Measurements from ENCODE around the gene CRNN. TPM values are rescaled to one million over a fixed set of nuclear protein-coding genes. Genes with fewer than 3 reads are reported as not detected.

Gene CRNN
- total RNA-seq, 1 donor from 2014 or later = not detected

DNA sequence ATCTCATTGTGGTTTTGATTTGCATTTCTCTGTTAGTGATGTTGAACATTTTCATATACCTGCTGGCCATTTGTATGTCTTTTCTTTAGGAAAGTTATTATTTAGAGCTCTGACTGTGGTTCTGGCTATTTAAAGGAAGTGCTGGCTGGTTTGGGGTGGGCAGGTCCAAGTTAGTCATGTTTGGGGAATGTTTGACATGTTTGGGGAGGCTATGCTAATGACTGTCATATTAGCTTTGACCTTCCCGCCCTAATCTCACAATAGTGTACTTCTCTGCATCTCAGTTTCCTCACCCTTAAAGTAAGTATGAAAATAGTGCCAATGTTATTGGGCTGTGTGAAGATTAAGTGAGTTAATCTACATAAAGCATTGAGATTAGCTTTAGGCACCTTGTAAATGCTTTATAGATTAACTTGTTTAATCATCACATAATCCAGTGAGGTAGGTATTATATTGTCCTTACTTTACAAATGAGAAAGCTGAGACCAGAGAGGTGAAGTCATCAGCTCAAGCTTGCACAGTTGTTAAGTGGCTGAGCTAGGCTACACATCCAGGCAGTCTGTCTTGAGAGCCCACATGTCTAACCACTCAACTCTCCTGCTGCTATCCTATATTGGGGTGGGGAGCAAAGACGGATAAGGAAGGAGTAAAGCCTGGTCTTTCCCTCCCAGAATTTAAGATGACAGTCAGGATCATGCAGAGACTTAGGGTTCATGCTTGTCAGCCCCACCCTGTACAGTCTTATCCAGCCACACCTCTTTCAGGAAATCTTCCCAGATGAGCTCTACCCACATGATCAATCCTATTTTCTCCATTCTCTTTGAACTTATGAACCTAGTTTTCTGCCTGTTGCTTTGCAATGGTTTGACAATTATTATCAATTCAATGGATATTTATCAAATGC is 22.8 kb upstream of the CRNN start:
- ATAC-seq = no peak
- intact Hi-C loops (cut with micrococcal nuclease) = no loop called here

DNA sequence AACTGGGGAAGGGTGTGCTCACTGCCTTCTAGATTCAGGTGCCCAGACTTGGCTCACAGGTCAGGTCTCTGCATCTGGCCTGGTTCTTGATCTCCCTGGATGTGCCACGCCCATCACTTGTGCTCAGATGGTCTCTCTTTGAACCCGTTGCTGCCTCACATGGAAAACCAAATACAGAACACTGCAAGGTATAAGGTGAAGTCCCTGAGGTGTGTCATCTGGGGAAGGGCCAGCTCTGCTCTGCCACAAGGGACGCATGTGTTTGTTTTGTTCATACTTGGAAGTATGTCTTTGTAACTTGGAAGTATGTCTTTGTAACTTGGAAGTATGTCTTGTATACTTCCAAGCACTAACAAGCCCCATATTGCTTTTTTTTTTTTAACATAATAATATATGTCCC is 13.4 kb upstream of the CRNN start:
- intact Hi-C loops (cut with micrococcal nuclease) = no loop called here
- DNase-seq (no peak), ATAC-seq (no peak)

More for the DNA sequence above, 22.8 kb upstream of the CRNN start:
- DNase-seq = no peak

- intact Hi-C loops (cut with micrococcal nuclease) = no loop called here
- ATAC-seq (no peak), DNase-seq (no peak)
Measured at GRCh38 chr1:152426731-152427130, 12.7 kb upstream of the CRNN start.

GRCh38 chr1:152419917-152420316 is 5.9 kb upstream of the CRNN start:
- DNase-seq (no peak), ATAC-seq (no peak)
- intact Hi-C loops (cut with micrococcal nuclease) = no loop called here

- DNase-seq (no peak), ATAC-seq (no peak)
- intact Hi-C loops (cut with micrococcal nuclease) = no loop called here
Measured at GRCh38 chr1:152415454-152416227, 1.6 kb upstream of the CRNN start.

DNA sequence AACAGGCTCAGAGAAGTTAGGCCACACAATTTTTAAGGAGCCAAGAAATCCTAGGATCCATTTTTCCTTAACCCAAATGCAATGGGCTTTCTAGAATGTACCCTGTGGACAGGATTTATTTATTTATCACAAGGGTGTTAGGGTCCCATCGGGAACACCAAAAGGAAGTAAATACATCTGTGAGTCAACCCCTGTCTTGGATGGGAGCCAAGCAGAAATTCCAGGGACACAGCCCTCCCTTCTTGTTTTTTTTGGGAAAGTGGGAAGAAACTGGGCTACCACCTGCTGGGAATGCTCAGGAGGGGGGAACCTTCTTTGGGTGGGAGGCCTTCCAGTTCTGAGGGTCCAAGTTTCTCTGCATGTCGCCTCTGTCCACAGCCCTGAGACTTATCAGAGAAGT is 1.3 kb downstream of the CRNN start:
- DNase-seq (no peak), ATAC-seq (no peak)
- intact Hi-C loops (cut with micrococcal nuclease) = no loop called here

GRCh38 chr1:152411134-152411533 is 2.9 kb downstream of the CRNN start:
- intact Hi-C loops (cut with micrococcal nuclease) = no loop called here
- no peak for ATAC-seq
- no peak for DNase-seq

DNA sequence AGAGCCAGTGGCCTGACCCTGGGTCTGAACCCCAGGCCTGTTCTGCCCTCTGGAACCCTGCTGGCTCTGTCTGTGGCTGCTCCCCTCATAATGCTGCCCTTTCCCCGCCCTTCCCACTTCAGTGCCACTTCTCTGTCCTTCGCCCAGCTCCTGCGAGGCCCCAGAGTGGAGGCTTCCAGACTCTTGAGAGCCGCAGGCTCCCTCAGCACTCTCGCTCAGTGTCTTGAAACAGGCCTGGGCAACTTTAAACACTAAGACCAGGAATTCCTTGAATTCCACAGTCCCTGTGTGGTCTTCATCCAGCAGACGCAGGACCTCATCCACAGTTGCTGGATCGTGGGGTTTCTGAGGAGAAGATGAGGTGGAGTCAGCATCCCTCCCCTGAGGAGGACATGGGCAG is 3.5 kb downstream of the CRNN start:
- intact Hi-C loops (cut with micrococcal nuclease) = no loop called here
- DNase-seq = no peak
- ATAC-seq = no peak

DNA sequence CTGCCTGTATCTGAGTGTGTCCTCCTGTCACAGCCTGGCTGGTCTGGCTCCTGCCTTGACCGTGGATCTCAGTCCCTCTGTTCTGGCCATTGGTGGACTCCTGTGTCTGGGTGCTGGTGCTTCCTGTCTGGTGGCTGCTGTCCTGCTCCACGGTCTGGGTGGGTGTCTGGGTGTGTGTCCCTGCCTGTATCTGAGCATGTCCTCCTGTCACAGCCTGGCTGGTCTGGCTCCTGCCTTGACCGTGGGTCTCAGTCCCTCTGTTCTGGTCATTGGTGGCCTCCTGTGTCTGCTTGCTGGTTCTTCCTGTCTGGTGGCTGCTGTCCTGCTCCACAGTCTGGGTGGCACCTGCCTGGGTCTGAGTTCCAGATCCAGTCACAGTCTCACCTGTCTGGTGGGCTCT is 4.0 kb downstream of the CRNN start:
- DNase-seq (no peak), ATAC-seq (no peak)
- intact Hi-C loops (cut with micrococcal nuclease) = no loop called here

- intact Hi-C loops (cut with micrococcal nuclease) = no loop called here
- ATAC-seq (no peak), DNase-seq (no peak)
Measured at GRCh38 chr1:152408664-152409063, 5.4 kb downstream of the CRNN start.

DNA sequence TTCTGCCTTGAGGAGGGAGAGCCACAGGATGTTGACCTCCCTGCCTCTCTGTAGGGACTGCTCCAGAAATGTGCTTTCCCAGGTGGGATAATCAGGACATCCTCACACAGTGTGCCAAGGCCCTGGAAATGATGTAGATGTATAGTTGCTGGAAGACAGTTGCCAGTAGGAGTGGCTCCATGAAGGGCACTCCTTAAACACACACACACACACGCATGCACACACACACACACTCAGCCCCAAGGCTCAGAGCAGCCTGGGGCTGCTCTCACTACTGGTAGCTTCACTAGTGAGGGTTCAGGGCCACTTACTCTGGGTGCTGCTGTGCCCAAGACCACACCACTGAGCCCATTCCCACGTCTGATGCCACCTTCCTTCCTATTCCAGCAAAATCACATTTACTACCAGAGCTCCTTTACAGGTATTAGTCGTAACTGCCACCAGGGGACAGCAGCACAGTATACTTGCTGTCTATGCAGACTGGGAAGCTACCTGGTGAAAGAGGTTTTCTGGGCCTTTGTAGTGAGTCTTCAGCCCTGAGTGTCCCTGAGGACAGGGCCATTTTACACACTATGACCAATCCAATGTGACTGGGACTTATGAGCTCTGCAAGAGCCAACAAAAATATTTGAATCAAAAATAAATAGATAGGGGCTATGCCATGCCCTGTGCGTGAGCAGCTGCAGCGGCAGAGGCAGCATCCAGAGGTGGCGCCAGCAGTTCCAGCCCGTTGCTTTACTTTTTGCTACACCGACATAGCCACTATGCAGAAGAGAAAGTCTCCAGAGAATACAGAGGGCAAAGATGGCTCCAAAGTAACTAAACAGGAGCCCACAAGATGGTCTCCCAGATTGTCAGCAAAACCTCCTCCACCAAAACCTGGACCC is 15.0 kb downstream of the CRNN start:
- ATAC-seq (no peak), DNase-seq (no peak)
- intact Hi-C loops (cut with micrococcal nuclease) = no loop called here

- intact Hi-C loops (cut with micrococcal nuclease) = no loop called here
- DNase-seq (no peak), ATAC-seq (no peak)
Measured at GRCh38 chr1:152397474-152397873, 16.6 kb downstream of the CRNN start.

DNA sequence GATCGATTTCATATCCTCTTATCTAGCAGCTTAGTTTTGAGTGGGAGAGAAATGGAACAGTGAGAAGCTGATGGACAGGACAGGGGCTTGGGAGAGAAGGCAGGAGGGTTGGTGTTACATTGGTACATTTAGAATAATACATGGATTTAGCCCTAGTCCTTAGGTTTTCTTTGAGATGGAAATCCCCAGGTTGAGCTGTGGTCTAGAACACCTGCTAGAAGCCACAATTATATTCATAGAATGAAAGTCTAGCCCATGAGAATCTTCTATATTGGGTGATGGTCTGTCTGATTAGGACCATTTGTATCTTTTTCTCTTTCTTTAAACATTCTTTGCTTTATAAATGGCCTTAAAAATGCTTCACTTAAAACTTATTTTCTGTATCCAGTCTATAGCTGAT is 19.9 kb downstream of the CRNN start:
- intact Hi-C loops (cut with micrococcal nuclease) = no loop called here
- no peak for DNase-seq
- ATAC-seq = no peak

GRCh38 chr1:152392909-152393308 is 21.2 kb downstream of the CRNN start:
- intact Hi-C loops (cut with micrococcal nuclease) = no loop called here
- no peak for ATAC-seq
- no peak for DNase-seq

- DNase-seq (no peak), ATAC-seq (no peak)
- intact Hi-C loops (cut with micrococcal nuclease) = no loop called here
Measured at GRCh38 chr1:152388889-152389288, 25.2 kb downstream of the CRNN start.

DNA sequence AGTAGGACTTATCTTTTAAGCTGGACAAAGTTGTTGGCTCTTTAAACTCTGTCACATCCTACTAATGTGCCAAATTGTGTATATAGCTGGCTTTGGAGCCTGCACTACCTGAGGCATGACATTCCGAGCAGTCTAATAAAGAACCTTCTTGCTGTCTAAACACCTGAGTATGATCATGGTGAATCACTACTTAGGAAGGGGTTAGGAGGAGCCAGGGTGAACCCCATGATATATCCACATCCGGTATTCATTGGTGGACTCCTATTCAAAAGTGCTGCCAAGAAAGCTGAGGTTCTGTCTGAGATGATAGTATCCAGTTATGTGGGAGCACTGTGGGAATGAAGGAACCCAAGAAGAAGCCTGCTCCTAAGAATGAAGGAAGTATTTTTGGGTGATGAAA is 27.1 kb downstream of the CRNN start:
- ATAC-seq = no peak
- no peak for DNase-seq
- intact Hi-C loops (cut with micrococcal nuclease) = no loop called here

DNA sequence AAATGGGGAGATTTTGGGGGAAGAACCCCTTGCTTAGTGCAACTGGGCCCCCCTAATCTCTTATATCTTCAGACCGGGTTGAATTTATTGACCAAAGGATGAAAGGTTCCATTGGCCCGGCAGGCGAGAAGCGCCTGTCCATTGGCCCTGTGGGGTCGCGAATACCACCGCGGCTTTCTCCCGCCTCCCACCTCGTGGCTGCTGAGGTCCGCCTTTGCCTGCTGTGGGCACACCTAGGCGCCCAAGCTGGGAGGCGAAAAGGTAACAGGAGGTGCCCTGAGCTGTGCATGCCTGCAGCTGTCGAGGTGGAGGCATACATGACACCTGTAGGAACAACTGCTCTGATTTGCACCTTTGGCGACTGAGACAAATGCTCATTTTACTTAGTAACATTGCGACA is 33.1 kb downstream of the CRNN start:
- intact Hi-C loops (cut with micrococcal nuclease) = no loop called here
- DNase-seq = no peak
- no peak for ATAC-seq

DNA sequence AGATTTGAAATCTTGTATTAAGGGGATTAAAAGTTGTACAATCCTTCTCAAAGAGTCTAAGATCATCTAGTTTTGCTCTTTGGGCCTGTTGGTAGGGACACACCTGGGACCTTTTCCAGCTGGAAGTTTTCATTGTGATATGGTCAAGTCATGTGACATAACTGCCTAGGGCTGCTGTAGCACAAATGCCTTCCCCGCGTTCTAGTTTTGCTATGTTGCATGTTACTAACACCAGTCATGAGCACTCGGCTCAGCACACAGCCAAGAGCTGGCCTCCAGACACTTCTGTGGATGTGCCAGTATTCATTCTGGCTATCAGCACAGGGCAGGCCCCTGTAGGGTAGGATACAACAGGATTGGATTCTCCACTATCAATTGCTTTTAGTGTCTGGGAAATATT is 39.6 kb downstream of the CRNN start:
- ATAC-seq = peak; percentile 94
- intact Hi-C loops (cut with micrococcal nuclease) = no loop called here
- DNase-seq = peak; percentile 37

DNA sequence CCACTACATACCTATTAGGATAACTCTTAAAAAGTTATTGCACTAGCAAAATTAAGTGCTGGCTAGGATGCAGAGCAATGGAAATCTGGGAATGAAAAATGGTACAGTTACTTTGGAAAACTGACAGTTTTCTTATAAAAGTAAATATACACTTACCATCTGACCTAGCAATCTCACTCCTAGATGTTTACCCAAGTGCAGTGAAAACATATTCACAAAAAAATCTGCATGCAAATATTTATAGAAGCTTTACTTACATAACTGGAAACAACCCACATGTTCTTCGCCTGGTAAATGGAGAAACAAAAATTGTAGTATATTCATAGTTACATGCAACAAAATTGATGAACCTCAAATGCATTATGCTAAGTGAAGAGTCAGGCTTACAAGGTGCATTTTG is 41.4 kb downstream of the CRNN start:
- intact Hi-C loops (cut with micrococcal nuclease) = no loop called here
- no peak for ATAC-seq
- no peak for DNase-seq

DNA sequence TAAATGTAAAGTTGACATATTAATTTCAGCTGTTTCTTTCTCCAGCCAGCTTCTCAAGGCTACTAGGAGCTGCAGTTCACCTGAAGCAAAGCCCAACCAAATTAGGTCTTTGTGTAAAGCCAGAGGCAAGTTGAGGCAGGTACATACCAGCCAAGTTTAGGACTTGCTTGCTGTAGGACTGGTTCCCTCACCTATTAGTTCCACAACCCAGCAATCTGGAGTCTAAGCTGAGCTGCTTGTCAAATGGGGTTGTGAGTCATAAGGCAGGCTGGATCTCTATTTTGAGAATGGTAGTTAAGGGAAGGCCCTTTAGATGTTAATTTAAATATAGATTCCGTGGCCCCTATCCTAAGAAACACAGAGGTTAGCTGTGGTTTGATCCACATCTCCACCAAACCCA is 46.6 kb downstream of the CRNN start:
- DNase-seq (no peak), ATAC-seq (no peak)
- intact Hi-C loops (cut with micrococcal nuclease) = no loop called here

Measured in left ventricle myocardium superior (tissue), 1 donor.